Lower lobe of right lung (tissue), 2 donors: ENCODE data around the gene GAL3ST1. TPM values are rescaled to one million over a fixed set of nuclear protein-coding genes. Genes with fewer than 3 reads are reported as not detected.
"Not testable (repeated sequence)": the region's sequence is repeated elsewhere in the genome, so short reads cannot be mapped to it uniquely, and the experiment has no call there.

Source experiments
- ATAC-seq, 2 donors: fragments of 200-7000 bp; cut with Tn5 transposase; one replicate each; pipeline ENCODE4 v1.9.1; 2020 to 2022; ENCODE audit warnings: mild to moderate bottlenecking in 2 of 2, moderate library complexity in 2 of 2
- DNase-seq: peaks from one replicate; pipeline ENCODE4 v3.0.0-alpha.2; 2020
- H3K27ac ChIP-seq: fragments of 200-600 bp; one replicate; pipeline ENCODE4 v1.8.0; 2022
- H3K27me3 ChIP-seq: fragments of 200-600 bp; one replicate; pipeline ENCODE4 v1.8.0; 2022; ENCODE audit warnings: low read depth
- H3K36me3 ChIP-seq: fragments of 200-600 bp; one replicate; pipeline ENCODE4 v1.8.0; 2022; ENCODE audit warnings: mild to moderate bottlenecking
- H3K4me1 ChIP-seq: fragments of 200-600 bp; one replicate; pipeline ENCODE4 v1.8.0; 2022
- H3K4me3 ChIP-seq: fragments of 200-600 bp; one replicate; pipeline ENCODE4 v1.8.0; 2022; ENCODE audit warnings: mild to moderate bottlenecking
- H3K9me3 ChIP-seq: fragments of 200-600 bp; one replicate; pipeline ENCODE4 v1.8.0; 2022
- CTCF ChIP-seq: fragments of 200-600 bp; IDR thresholded peaks from one replicate; pipeline ENCODE4 v1.8.0; 2022; ENCODE audit warnings: antibody characterized with exemption, mild to moderate bottlenecking
- intact Hi-C: fragments of 100-400 bp; cut with DNase I; formaldehyde crosslinking; loops from one replicate; pipeline ENCODE4 v1.11.0; 2022
- total RNA-seq: library from RNA; stranded (reverse); fragmentation: NEBNext Ultra II Directional; extraction: Animal tissue kit (Norgen Biotek cat#: 25700); gene quantifications from one replicate; pipeline ENCODE4 v1.2.1, GENCODE V29; 2021
- donor health status: DM: no; HTN: yes; CAD: no; lungs with severe emphysema.

The GAL3ST1 gene
- total RNA-seq, 1 donor from 2014 or later = 1.7 TPM

DNA sequence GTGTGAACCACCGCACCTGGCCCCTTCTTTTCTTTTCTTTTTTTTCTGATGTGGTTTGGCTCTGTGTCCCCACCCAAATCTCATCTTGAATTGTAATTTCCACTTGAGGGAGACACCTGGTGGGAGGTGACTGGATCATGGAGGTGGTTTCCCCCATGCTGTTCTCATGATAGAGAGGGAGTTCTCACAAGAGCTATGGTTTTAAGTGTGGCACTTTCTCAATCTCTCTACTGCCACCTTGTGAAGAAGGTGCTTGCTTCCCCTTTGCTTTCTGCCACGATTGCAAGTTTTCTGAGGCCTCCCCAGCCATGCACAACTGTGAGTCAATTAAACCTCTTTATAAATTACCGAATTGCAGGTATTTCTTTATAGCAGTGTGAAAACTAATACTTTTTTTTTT is 27.6 kb upstream of the GAL3ST1 start:
- intact Hi-C loops = no loop called here

DNA sequence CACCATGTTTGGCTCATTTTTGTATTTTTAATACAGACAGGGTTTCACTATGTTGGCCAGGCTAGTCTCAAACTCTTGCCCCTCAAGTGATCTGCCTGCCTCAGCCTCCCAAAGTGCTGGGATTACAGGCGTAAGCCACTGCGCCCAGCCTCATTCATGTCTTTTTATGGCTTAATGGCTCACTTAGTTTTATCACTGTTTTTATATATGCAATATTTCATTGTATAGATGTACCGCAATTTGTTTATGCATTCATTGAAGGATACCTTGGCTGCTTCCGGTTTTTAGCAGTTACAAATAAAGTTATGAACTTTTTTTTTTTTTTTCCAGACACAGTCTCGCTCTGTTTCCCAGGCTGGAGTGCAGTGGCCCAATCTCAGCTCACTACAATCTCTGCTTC is 27.0 kb upstream of the GAL3ST1 start:
- H3K4me3 ChIP-seq = no peak overlapping the region
- intact Hi-C loops = no loop called here
- ATAC-seq = no peak
- no peak for DNase-seq
- no peaks in the 10 kb centered on the region for H3K9me3 ChIP-seq
- TF ChIP-seq CTCF = no peak
- no peaks in the 10 kb centered on the region for H3K36me3 ChIP-seq
- peaks cover 14% of the 10 kb centered on the region for H3K4me1 ChIP-seq
- H3K27me3 ChIP-seq = no peaks in the 10 kb centered on the region
- no peak overlapping the region for H3K27ac ChIP-seq

More for the DNA sequence above, 27.6 kb upstream of the GAL3ST1 start:
- no peak for TF ChIP-seq CTCF
- Histone ChIP-seq H3K4me3 (no peak overlapping the region), H3K36me3 (no peaks in the 10 kb centered on the region), H3K27ac (no peak overlapping the region), H3K4me1 (peaks cover 14% of the 10 kb centered on the region), H3K27me3 (no peaks in the 10 kb centered on the region), H3K9me3 (no peaks in the 10 kb centered on the region)
- ATAC-seq (no peak), DNase-seq (no peak)

DNA sequence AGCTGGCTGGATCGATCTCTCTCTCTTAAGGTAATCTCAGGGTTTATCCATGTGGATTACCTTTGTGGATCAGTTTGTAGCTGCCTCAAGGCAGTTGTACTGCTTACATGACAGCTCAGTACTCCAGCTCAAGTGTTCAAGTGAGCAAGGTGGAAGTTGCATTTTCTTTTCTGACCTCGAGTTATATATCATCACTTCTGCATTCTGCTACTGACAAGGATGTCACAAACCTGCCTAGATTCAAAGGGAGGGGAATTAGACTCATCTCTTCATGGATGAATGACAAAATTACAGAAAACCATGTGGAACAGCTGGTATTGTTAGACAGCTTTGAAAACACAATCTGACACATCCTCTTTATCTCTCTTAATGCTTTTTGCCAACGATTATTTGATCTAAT is 26.5 kb upstream of the GAL3ST1 start:
- Histone ChIP-seq H3K4me3 (no peak overlapping the region), H3K36me3 (no peaks in the 10 kb centered on the region), H3K9me3 (no peaks in the 10 kb centered on the region), H3K27me3 (no peaks in the 10 kb centered on the region), H3K27ac (no peak overlapping the region), H3K4me1 (peaks cover 11% of the 10 kb centered on the region)
- TF ChIP-seq CTCF = no peak
- ATAC-seq (no peak), DNase-seq (no peak)
- intact Hi-C loops = no loop called here

DNA sequence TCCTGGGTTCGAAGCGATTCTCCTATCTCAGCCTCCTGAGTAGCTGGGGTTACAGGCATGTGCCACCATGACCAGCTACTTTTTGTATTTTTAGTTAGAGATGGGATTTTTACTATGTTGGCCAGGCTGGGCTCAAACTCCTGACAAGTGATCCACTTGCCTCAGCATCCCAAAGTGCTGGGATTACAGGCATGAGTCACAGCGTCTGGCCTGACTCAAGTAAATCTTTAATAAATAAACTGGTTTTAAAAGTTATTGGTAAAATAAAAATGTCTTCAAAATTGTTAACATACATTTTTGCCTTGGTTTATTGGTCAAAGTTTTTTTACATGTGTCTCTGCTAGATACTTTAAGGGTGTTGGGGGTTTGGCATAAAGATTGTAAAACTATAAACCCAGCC is 24.5 kb upstream of the GAL3ST1 start:
- Histone ChIP-seq H3K27ac (no peak overlapping the region), H3K36me3 (no peaks in the 10 kb centered on the region), H3K9me3 (no peaks in the 10 kb centered on the region), H3K27me3 (no peaks in the 10 kb centered on the region), H3K4me1 (no peaks in the 10 kb centered on the region), H3K4me3 (no peak overlapping the region)
- intact Hi-C loops = no loop called here
- TF ChIP-seq CTCF = no peak
- DNase-seq (no peak), ATAC-seq (no peak)

DNA sequence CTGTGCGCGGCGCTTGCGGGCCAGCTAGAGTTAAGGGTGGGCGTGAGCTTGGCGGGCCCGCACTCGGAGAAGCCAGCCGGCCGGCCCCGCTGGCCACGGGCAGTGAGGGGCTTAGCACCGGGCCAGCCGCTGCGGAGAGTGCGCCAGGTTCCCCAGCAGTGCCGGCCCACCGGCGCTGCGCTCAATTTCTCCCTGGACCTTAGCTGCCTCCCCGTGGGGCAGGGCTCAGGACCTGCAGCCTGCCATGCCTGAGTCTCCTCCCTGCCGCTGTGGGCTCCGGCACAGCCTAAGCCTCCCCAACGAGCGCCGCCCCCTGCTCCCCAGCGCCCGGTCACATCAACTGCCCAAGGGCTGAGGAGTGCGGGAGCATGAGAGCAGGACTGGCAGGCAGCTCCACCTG is 22.4 kb upstream of the GAL3ST1 start:
- ATAC-seq = no peak
- no peaks in the 10 kb centered on the region for H3K9me3 ChIP-seq
- no peak for DNase-seq
- H3K4me1 ChIP-seq = peaks cover 4% of the 10 kb centered on the region
- TF ChIP-seq CTCF = no peak
- no peak overlapping the region for H3K4me3 ChIP-seq
- no peak overlapping the region for H3K27ac ChIP-seq
- H3K27me3 ChIP-seq = no peaks in the 10 kb centered on the region
- no peaks in the 10 kb centered on the region for H3K36me3 ChIP-seq
- intact Hi-C loops = no loop called here

DNA sequence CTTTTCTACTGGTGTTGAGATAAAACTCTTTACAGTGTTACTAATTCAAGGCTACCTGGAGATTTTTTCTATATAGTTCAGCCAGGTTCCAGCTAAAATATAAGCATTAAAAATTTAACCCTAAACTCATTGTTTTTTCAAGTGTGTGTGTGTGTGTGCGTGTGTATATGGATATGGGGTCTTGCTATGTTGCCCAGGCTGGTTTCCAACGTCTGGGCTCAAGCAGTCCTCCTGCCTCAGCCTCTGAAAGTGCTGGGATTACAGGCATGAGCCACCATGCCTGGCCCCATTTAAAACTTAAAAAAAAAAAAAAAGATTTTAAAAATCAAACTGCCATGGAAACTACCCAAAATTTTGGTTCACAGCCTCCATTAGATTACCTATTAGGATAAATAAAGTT is 21.7 kb upstream of the GAL3ST1 start:
- intact Hi-C loops = no loop called here
- no peak for DNase-seq

DNA sequence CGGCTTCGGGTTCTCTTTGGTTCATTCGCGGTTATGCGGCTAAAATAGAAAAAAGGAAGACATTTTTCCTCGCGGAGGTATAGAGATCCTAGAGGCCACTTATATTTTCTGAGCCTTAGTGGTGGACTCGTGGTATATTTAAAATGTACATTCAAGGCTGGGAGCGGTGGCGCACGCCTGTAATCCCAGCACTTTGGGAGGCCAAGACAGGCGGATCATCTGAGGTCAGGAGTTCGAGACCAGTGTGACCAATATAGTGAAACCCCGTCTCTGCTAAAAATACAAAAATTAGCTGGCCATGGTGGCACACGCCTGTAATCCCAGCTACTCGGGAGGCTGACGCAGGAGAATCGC is 17.9 kb upstream of the GAL3ST1 start:
- intact Hi-C loops, DNase-seq, ATAC-seq, H3K9me3 ChIP-seq, H3K27me3 ChIP-seq: not testable (repeated sequence)
- Histone ChIP-seq H3K27ac (peak overlapping the region; percentile 82), H3K4me3 (peak overlapping the region; percentile 86), H3K4me1 (peaks cover 20% of the 10 kb centered on the region), H3K36me3 (peaks cover 22% of the 10 kb centered on the region)

More for the DNA sequence above, 21.7 kb upstream of the GAL3ST1 start:
- no peak for ATAC-seq
- no peak for TF ChIP-seq CTCF
- peaks cover 5% of the 10 kb centered on the region for H3K4me1 ChIP-seq
- H3K36me3 ChIP-seq = no peaks in the 10 kb centered on the region
- no peak overlapping the region for H3K4me3 ChIP-seq
- no peaks in the 10 kb centered on the region for H3K27me3 ChIP-seq
- H3K27ac ChIP-seq = no peak overlapping the region
- no peaks in the 10 kb centered on the region for H3K9me3 ChIP-seq
